ENCODE results near the gene BBX. TPM values are rescaled to one million over a fixed set of nuclear protein-coding genes. Genes with fewer than 3 reads are reported as not detected.

BBX gene
- total and polyA plus RNA-seq, 2 of the 13 experiments (the other 11 are each of a cell fraction or from before 2014, with no cell fraction given), result 13.7 to 23.2 TPM

DNA sequence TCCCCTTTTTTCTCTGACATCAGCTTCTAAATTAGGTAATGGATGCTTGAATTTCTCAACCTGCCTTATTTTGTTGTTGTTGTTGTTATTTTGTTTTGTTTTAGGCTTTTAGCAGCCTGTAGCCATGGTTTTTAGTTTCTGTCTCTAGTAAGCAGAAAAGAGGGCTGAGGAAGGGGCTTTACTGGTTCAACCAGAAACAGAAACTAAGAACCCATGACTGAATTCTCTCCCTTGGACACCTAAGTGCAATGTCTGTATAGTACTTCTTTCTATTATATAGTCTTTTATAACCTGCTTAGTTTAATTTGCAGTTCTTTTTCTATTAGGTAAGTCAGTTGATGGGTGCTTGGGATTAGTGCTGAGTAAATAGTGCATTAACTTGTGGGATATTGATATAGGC, 129.0 kb downstream of the BBX start:
- no peak overlapping the region for H2AFZ ChIP-seq (ENCODE audit: low read length)
- no TSS peak for BruUV-seq (replicated peaks)
- H3K79me2 ChIP-seq (ENCODE audit: insufficient read depth, low read length), result no peaks in the 10 kb centered on the region
- no peak for FAIRE-seq
- no peaks in the 10 kb centered on the region for H3K27me3 ChIP-seq (ENCODE audit: control insufficient read depth in 1 of 2, insufficient read depth in 2 of 2, low read length in 2 of 2)
- H4K20me1 ChIP-seq (ENCODE audit: insufficient read depth, low read length), result no peaks in the 10 kb centered on the region
- intact Hi-C loops (cut with micrococcal nuclease; ENCODE audit: unreplicated experiment), result loop anchor here (10.0 kb wide), 1 partner anchor 417 kb away; no protein-coding TSS in a partner anchor
- no peak for ATAC-seq
- CTCF ChIA-PET (ENCODE audit: low intra/inter-chr PET ratio, low total read pairs), result no interaction called here
- TF ChIP-seq, protein P1, sequence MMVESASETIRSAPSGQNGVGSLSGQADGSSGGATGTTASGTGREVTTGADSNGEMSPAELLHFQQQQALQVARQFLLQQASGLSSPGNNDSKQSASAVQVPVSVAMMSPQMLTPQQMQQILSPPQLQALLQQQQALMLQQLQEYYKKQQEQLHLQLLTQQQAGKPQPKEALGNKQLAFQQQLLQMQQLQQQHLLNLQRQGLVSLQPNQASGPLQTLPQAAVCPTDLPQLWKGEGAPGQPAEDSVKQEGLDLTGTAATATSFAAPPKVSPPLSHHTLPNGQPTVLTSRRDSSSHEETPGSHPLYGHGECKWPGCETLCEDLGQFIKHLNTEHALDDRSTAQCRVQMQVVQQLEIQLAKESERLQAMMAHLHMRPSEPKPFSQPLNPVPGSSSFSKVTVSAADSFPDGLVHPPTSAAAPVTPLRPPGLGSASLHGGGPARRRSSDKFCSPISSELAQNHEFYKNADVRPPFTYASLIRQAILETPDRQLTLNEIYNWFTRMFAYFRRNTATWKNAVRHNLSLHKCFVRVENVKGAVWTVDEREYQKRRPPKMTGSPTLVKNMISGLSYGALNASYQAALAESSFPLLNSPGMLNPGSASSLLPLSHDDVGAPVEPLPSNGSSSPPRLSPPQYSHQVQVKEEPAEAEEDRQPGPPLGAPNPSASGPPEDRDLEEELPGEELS (CRISPR knock-in tag; IDR thresholded peaks at IDR 0.05), result no peak
- no peak for TF ChIP-seq KLF11 (CRISPR knock-in tag; IDR thresholded peaks at IDR 0.05)
- H3K4me3 ChIP-seq (replicated peaks in 1 of 3; ENCODE audit: insufficient read depth in 1 of 3, low read depth in 2 of 3, low read length in 3 of 3), result no peak overlapping the region
- no peaks in the 10 kb centered on the region for H3K9me3 ChIP-seq (ENCODE audit: low read length)
- no peak overlapping the region for H3K4me2 ChIP-seq (ENCODE audit: low read depth, low read length)
- peaks cover 2 to 7% of the 10 kb centered on the region in 2 experiments; a peak in 2 of 5 replicates for H3K36me3 ChIP-seq (replicated peaks in 1 of 2; ENCODE audit: control insufficient read depth in 1 of 2, insufficient read depth in 2 of 2, low read length in 2 of 2)
- POLR2A ChIA-PET, result no interaction called here
- H3K9ac ChIP-seq (ENCODE audit: insufficient read depth, low read depth, low read length), result no peak overlapping the region
- H3K4me1 ChIP-seq (ENCODE audit: insufficient read depth, low read length), result no peaks in the 10 kb centered on the region
- in situ Hi-C loops (cut with HindIII; ENCODE audit: extremely low pct_ligation_motif_present, low pct_unique_long_range_greater_than_20kb), result no loop called here
- DNase-seq (ENCODE audit: low spot score), result no peak
- no peak overlapping the region for H3K27ac ChIP-seq (ENCODE audit: extremely low read length, insufficient read depth, low read length)

DNA sequence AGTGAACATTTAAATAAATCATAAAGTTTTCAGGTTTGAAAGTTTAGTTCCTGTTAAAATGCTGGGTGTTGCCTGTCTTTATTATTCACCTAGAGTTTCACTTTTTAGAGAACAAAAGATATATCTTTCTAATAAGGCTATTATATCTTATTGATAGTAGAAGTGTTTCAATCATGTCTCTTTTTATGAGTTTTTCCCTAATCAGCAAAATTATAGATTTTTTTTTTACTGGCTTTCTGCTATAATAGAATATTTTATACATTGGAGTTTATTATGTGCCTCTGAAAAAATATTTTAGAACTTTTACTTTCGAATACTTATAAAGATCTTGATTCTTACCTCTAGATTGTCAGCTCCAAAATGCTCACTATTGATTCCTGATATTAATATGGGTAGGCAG, 131.5 kb downstream of the BBX start:
- in situ Hi-C loops (cut with HindIII; ENCODE audit: extremely low pct_ligation_motif_present, low pct_unique_long_range_greater_than_20kb) (no loop called here), intact Hi-C loops (cut with micrococcal nuclease; ENCODE audit: unreplicated experiment) (loop anchor here (10.0 kb wide), 1 partner anchor 419 kb away; no protein-coding TSS in a partner anchor)
- H2AFZ ChIP-seq (ENCODE audit: low read length), result no peak overlapping the region
- FAIRE-seq (no peak), ATAC-seq (no peak), DNase-seq (ENCODE audit: low spot score) (no peak)
- no peak overlapping the region for H3K4me2 ChIP-seq (ENCODE audit: low read depth, low read length)
- H3K27ac ChIP-seq (ENCODE audit: extremely low read length, insufficient read depth, low read length), result no peak overlapping the region
- no peak overlapping the region for H3K9ac ChIP-seq (ENCODE audit: insufficient read depth, low read depth, low read length)
- 100% methylated on average over 1 of the region's 1 CpG for WGBS (ENCODE audit: low lambda C conversion rate)
- BruUV-seq (replicated peaks), result no TSS peak
- H3K4me3 ChIP-seq (replicated peaks in 1 of 3; ENCODE audit: insufficient read depth in 1 of 3, low read depth in 2 of 3, low read length in 3 of 3), result no peak overlapping the region
- CTCF ChIA-PET (ENCODE audit: low intra/inter-chr PET ratio, low total read pairs), result no interaction called here
- no peaks in the 10 kb centered on the region for H4K20me1 ChIP-seq (ENCODE audit: insufficient read depth, low read length)
- POLR2A ChIA-PET, result no interaction called here
- H3K4me1 ChIP-seq (ENCODE audit: insufficient read depth, low read length), result no peaks in the 10 kb centered on the region
- H3K27me3 ChIP-seq (ENCODE audit: control insufficient read depth in 1 of 2, insufficient read depth in 2 of 2, low read length in 2 of 2), result no peaks in the 10 kb centered on the region
- H3K9me3 ChIP-seq (ENCODE audit: low read length), result no peaks in the 10 kb centered on the region
- no peaks in the 10 kb centered on the region; a peak in 1 of 5 replicates for H3K36me3 ChIP-seq (replicated peaks in 1 of 2; ENCODE audit: control insufficient read depth in 1 of 2, insufficient read depth in 2 of 2, low read length in 2 of 2)
- H3K79me2 ChIP-seq (ENCODE audit: insufficient read depth, low read length), result no peaks in the 10 kb centered on the region
- TF ChIP-seq ZNF746 (CRISPR knock-in tag; IDR thresholded peaks at IDR 0.05) (no peak), ZEB1 (IDR thresholded peaks at IDR 0.05; ENCODE audit: insufficient replicate concordance, low read depth) (no peak), REPIN1 (CRISPR knock-in tag; IDR thresholded peaks at IDR 0.05; ENCODE audit: borderline replicate concordance, low read depth) (no peak), MAFF (IDR thresholded peaks at IDR 0.05; ENCODE audit: low read depth, low read length) (peak; percentile 47; the same call in 1 of the 2 replicates), THAP11 (CRISPR knock-in tag; IDR thresholded peaks at IDR 0.05) (no peak), IKZF1 (IDR thresholded peaks at IDR 0.05) (no peak), KDM3A (CRISPR knock-in tag; IDR thresholded peaks at IDR 0.05; ENCODE audit: low read depth) (no peak), REXO4 (CRISPR knock-in tag; IDR thresholded peaks at IDR 0.05; ENCODE audit: borderline replicate concordance) (no peak)
- TF ChIP-seq, protein P2, sequence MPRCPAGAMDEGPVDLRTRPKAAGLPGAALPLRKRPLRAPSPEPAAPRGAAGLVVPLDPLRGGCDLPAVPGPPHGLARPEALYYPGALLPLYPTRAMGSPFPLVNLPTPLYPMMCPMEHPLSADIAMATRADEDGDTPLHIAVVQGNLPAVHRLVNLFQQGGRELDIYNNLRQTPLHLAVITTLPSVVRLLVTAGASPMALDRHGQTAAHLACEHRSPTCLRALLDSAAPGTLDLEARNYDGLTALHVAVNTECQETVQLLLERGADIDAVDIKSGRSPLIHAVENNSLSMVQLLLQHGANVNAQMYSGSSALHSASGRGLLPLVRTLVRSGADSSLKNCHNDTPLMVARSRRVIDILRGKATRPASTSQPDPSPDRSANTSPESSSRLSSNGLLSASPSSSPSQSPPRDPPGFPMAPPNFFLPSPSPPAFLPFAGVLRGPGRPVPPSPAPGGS (CRISPR knock-in tag; IDR thresholded peaks at IDR 0.05), result no peak
- TF ChIP-seq, protein P3, sequence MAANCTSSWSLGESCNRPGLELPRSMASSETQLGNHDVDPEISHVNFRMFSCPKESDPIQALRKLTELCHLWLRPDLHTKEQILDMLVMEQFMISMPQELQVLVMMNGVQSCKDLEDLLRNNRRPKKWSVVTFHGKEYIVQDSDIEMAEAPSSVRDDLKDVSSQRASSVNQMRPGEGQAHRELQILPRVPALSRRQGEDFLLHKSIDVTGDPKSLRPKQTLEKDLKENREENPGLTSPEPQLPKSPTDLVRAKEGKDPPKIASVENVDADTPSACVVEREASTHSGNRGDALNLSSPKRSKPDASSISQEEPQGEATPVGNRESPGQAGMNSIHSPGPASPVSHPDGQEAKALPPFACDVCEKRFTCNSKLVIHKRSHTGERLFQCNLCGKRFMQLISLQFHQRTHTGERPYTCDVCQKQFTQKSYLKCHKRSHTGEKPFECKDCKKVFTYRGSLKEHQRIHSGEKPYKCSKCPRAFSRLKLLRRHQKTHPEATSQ (CRISPR knock-in tag; IDR thresholded peaks at IDR 0.05; ENCODE audit: borderline replicate concordance), result no peak
- TF ChIP-seq, protein P4, sequence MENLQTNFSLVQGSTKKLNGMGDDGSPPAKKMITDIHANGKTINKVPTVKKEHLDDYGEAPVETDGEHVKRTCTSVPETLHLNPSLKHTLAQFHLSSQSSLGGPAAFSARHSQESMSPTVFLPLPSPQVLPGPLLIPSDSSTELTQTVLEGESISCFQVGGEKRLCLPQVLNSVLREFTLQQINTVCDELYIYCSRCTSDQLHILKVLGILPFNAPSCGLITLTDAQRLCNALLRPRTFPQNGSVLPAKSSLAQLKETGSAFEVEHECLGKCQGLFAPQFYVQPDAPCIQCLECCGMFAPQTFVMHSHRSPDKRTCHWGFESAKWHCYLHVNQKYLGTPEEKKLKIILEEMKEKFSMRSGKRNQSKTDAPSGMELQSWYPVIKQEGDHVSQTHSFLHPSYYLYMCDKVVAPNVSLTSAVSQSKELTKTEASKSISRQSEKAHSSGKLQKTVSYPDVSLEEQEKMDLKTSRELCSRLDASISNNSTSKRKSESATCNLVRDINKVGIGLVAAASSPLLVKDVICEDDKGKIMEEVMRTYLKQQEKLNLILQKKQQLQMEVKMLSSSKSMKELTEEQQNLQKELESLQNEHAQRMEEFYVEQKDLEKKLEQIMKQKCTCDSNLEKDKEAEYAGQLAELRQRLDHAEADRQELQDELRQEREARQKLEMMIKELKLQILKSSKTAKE (CRISPR knock-in tag; IDR thresholded peaks at IDR 0.05; ENCODE audit: borderline replicate concordance), result no peak
